HEK293 (cell line): ENCODE data around the gene PTX3.

Experiments used
- CTCF ChIA-PET: fragments of 350-600 bp; formaldehyde crosslinking; extraction: SDS; loops from one replicate; lab custom pipeline; 2021; ENCODE audit warnings: antibody characterized with exemption; lab: Yijun Ruan, JAX
- POLR2A ChIA-PET: fragments of 300-600 bp; formaldehyde crosslinking; extraction: SDS; loops from one replicate; lab custom pipeline; 2020; ENCODE audit warnings: antibody characterized with exemption, inconsistent platforms; lab: Yijun Ruan, JAX
- H3K27ac ChIP-seq: fragments of 200-500 bp; sonication (Bioruptor generic); 2 replicates; pipeline ENCODE4 v1.5.1; 2014; ENCODE audit warnings: low read depth, low read length, control low read depth, inconsistent platforms; ENCODE audit errors: extremely low read depth
- H3K36me3 ChIP-seq, 2 experiments: fragments of 200-500 bp in 1 of 2; sonication (Bioruptor generic) in 1 of 2; 1 replicate in 1 of 2; 2 replicates in 1 of 2; pipeline ENCODE4 v1.5.1; 2014 to 2017; ENCODE audit warnings: inconsistent platforms in 2 of 2, low read length in 2 of 2; ENCODE audit not compliant: control insufficient read depth in 2 of 2, insufficient read depth in 1 of 2
- H3K4me1 ChIP-seq: fragments of 200-500 bp; sonication (Bioruptor generic); 2 replicates; pipeline ENCODE4 v1.5.1; 2014; ENCODE audit warnings: mild to moderate bottlenecking, low read length, inconsistent platforms; ENCODE audit not compliant: control insufficient read depth, insufficient read depth
- H3K4me3 ChIP-seq: 2 replicates; pipeline ENCODE4 v1.5.1; 2011; ENCODE audit warnings: low read depth, mild to moderate bottlenecking, control low read depth, low read length, moderate library complexity
- H3K9me3 ChIP-seq: fragments of 200-500 bp; sonication (Bioruptor generic); 2 replicates; pipeline ENCODE4 v1.5.1; 2014; ENCODE audit warnings: low read depth, low read length, inconsistent platforms; ENCODE audit not compliant: control insufficient read depth, insufficient read depth
- HOXC10 ChIP-seq: sonication (generic); formaldehyde crosslinking; IDR thresholded peaks from 2 replicates; pipeline ENCODE4 v1.8.1; 2023; ENCODE audit warnings: mild to moderate bottlenecking, missing genetic modification reagents
- PRDM2 ChIP-seq: fragments of 450-650 bp; formaldehyde crosslinking; IDR thresholded peaks from 2 replicates; pipeline ENCODE4 v1.5.1; 2016; ENCODE audit warnings: missing biosample characterization, missing genetic modification characterization, borderline replicate concordance
- PRDM6 ChIP-seq: fragments of 450-650 bp; formaldehyde crosslinking; IDR thresholded peaks from 2 replicates; pipeline ENCODE4 v1.5.1; 2017; ENCODE audit warnings: missing biosample characterization, missing genetic modification characterization
- TCF7L2 ChIP-seq: IDR thresholded peaks from 2 replicates; pipeline ENCODE4 v1.6.1; 2011; ENCODE audit warnings: low read depth, mild to moderate bottlenecking, inconsistent platforms, low read length, moderate library complexity, borderline replicate concordance
- TRIM28 ChIP-seq: IDR thresholded peaks from 2 replicates; pipeline ENCODE4 v1.6.1; 2011; ENCODE audit warnings: low read length, control low read depth, borderline replicate concordance
- ZBTB7A ChIP-seq: fragments of 450-650 bp; formaldehyde crosslinking; IDR thresholded peaks from 2 replicates; pipeline ENCODE4 v1.5.1; 2016; ENCODE audit warnings: low read depth, missing biosample characterization, missing genetic modification characterization
- ZBTB8A ChIP-seq: fragments of 450-650 bp; formaldehyde crosslinking; IDR thresholded peaks from 2 replicates; pipeline ENCODE4 v1.5.1; 2016; ENCODE audit warnings: missing biosample characterization, missing genetic modification characterization
- ZNF292 ChIP-seq: fragments of 450-650 bp; formaldehyde crosslinking; IDR thresholded peaks from 2 replicates; pipeline ENCODE4 v1.5.1; 2016; ENCODE audit warnings: low read depth, missing biosample characterization, missing genetic modification characterization, borderline replicate concordance
- ZNF341 ChIP-seq: fragments of 450-650 bp; formaldehyde crosslinking; IDR thresholded peaks from 2 replicates; pipeline ENCODE4; 2016; ENCODE audit warnings: low read depth, missing biosample characterization, missing genetic modification characterization
- ZNF404 ChIP-seq: fragments of 450-650 bp; formaldehyde crosslinking; IDR thresholded peaks from 2 replicates; pipeline ENCODE4 v1.5.1; 2017; ENCODE audit warnings: missing biosample characterization, missing genetic modification characterization
- ZNF48 ChIP-seq: fragments of 450-650 bp; formaldehyde crosslinking; IDR thresholded peaks from 2 replicates; pipeline ENCODE4 v1.5.1; 2016; ENCODE audit warnings: missing biosample characterization, missing genetic modification characterization
- ZNF514 ChIP-seq: fragments of 450-650 bp; formaldehyde crosslinking; IDR thresholded peaks from 2 replicates; pipeline ENCODE4 v1.5.1; 2016; ENCODE audit warnings: missing biosample characterization, missing genetic modification characterization
- ZNF544 ChIP-seq: fragments of 450-650 bp; formaldehyde crosslinking; IDR thresholded peaks from 2 replicates; pipeline ENCODE4 v1.5.0; 2017; ENCODE audit warnings: missing biosample characterization, missing genetic modification characterization
- ZNF560 ChIP-seq: fragments of 450-650 bp; formaldehyde crosslinking; IDR thresholded peaks from 2 replicates; pipeline ENCODE4 v1.5.1; 2017; ENCODE audit warnings: missing biosample characterization, missing genetic modification characterization, borderline replicate concordance
- ZNF585B ChIP-seq: fragments of 450-650 bp; formaldehyde crosslinking; IDR thresholded peaks from 2 replicates; pipeline ENCODE4 v1.5.1; 2016; ENCODE audit warnings: missing biosample characterization, missing genetic modification characterization
- ZNF645 ChIP-seq: fragments of 450-650 bp; formaldehyde crosslinking; IDR thresholded peaks from 2 replicates; pipeline ENCODE4; 2016; ENCODE audit warnings: missing biosample characterization, missing genetic modification characterization
- ZNF677 ChIP-seq: fragments of 450-650 bp; IDR thresholded peaks from 2 replicates; pipeline ENCODE4 v1.5.0; 2018; ENCODE audit warnings: missing biosample characterization, mild to moderate bottlenecking, missing genetic modification characterization, moderate library complexity
- ZNF692 ChIP-seq: fragments of 450-650 bp; formaldehyde crosslinking; IDR thresholded peaks from 2 replicates; pipeline ENCODE4 v1.5.1; 2016; ENCODE audit warnings: missing biosample characterization, missing genetic modification characterization
- ZNF843 ChIP-seq: fragments of 450-650 bp; formaldehyde crosslinking; IDR thresholded peaks from 2 replicates; pipeline ENCODE4 v1.5.1; 2016; ENCODE audit warnings: missing biosample characterization, missing genetic modification characterization
- TF ChIP-seq, protein P1 (sequence below): sonication (generic); formaldehyde crosslinking; IDR thresholded peaks from 2 replicates; pipeline ENCODE4 v1.8.1; 2022; ENCODE audit warnings: mild to moderate bottlenecking, moderate library complexity, missing genetic modification reagents
- TF ChIP-seq, protein P2 (sequence below): fragments of 450-650 bp; formaldehyde crosslinking; IDR thresholded peaks from 2 replicates; pipeline ENCODE4 v1.5.1; 2017; ENCODE audit warnings: missing biosample characterization, missing genetic modification characterization

Gene PTX3

DNA sequence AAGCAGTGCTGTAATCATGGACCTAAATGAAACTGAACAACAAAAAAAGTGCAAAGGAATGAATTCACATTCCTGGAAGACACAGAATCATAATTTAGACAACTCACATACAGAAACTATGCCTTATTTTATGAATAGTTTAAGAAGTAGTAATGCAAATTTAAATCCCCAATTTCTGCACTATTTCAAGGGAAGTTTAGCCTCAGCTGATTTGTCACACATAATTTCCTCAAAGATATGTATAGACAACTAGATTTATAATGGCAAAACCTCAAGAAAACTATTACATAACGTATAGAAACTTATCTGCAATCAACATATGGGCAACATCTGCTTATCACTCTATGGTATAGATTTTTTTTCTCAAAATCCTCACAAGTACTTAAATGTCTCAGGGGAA, 7.8 kb upstream of the PTX3 start:
- no peak overlapping the region for H3K4me3 ChIP-seq
- H3K36me3 ChIP-seq = no peaks in the 10 kb centered on the region
- no peak for TF ChIP-seq TRIM28
- no peak for TF ChIP-seq ZNF514 (tag by site-specific recombination)
- TF ChIP-seq, protein P1, sequence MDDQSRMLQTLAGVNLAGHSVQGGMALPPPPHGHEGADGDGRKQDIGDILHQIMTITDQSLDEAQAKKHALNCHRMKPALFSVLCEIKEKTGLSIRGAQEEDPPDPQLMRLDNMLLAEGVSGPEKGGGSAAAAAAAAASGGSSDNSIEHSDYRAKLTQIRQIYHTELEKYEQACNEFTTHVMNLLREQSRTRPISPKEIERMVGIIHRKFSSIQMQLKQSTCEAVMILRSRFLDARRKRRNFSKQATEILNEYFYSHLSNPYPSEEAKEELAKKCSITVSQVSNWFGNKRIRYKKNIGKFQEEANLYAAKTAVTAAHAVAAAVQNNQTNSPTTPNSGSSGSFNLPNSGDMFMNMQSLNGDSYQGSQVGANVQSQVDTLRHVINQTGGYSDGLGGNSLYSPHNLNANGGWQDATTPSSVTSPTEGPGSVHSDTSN (CRISPR knock-in tag) = no peak
- no peak for TF ChIP-seq ZNF585B (tag by site-specific recombination)
- no peak for TF ChIP-seq ZNF692 (tag by site-specific recombination)
- no peak for TF ChIP-seq ZNF292
- TF ChIP-seq ZNF404 = no peak
- TF ChIP-seq TCF7L2 = no peak
- TF ChIP-seq PRDM2 (tag by site-specific recombination) = no peak
- no peak for TF ChIP-seq ZNF48 (tag by site-specific recombination)
- TF ChIP-seq, protein P2, sequence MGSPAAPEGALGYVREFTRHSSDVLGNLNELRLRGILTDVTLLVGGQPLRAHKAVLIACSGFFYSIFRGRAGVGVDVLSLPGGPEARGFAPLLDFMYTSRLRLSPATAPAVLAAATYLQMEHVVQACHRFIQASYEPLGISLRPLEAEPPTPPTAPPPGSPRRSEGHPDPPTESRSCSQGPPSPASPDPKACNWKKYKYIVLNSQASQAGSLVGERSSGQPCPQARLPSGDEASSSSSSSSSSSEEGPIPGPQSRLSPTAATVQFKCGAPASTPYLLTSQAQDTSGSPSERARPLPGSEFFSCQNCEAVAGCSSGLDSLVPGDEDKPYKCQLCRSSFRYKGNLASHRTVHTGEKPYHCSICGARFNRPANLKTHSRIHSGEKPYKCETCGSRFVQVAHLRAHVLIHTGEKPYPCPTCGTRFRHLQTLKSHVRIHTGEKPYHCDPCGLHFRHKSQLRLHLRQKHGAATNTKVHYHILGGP (tag by site-specific recombination) = no peak
- no peak for TF ChIP-seq ZNF677
- TF ChIP-seq ZBTB8A = no peak
- no peak for TF ChIP-seq ZNF341
- no peak for TF ChIP-seq ZBTB7A (tag by site-specific recombination)
- POLR2A ChIA-PET = no interaction called here
- H3K27ac ChIP-seq = no peak overlapping the region
- no peaks in the 10 kb centered on the region for H3K4me1 ChIP-seq
- CTCF ChIA-PET = no interaction called here
- no peaks in the 10 kb centered on the region for H3K9me3 ChIP-seq

- Histone ChIP-seq H3K4me3 (no peak overlapping the region), H3K27ac (no peak overlapping the region), H3K4me1 (no peaks in the 10 kb centered on the region), H3K36me3 (no peaks in the 10 kb centered on the region), H3K9me3 (no peaks in the 10 kb centered on the region)
- POLR2A ChIA-PET = no interaction called here
- CTCF ChIA-PET = no interaction called here
- TF ChIP-seq ZNF560 (tag by site-specific recombination) (no peak), ZBTB8A (no peak), ZNF692 (tag by site-specific recombination) (no peak), ZNF645 (tag by site-specific recombination) (no peak), TRIM28 (no peak), ZNF843 (tag by site-specific recombination) (no peak), PRDM6 (tag by site-specific recombination) (no peak), ZNF544 (tag by site-specific recombination) (no peak), HOXC10 (CRISPR knock-in tag) (no peak)
Measured at GRCh38 chr3:157429708-157430107, 6.9 kb upstream of the PTX3 start.
